ENCODE results near the gene CACNA2D1. TPM values are rescaled to one million over a fixed set of nuclear protein-coding genes. Genes with fewer than 3 reads are reported as not detected.

The CACNA2D1 gene
- total RNA-seq, 4 donors from 2014 or later: 0.30 to 12.8 (median 2.4) TPM

- WGBS, 2 donors: 23 to 35% methylated on average over 2 of the region's 2 CpGs
- no peak for DNase-seq
- no peaks in the 10 kb centered on the region for H3K9me3 ChIP-seq
- intact Hi-C loops (cut with DNase I): no loop called here
- H3K27me3 ChIP-seq: no peaks in the 10 kb centered on the region
- H3K4me3 ChIP-seq: no peak overlapping the region
- no peak overlapping the region for H3K27ac ChIP-seq
- no peaks in the 10 kb centered on the region for H3K36me3 ChIP-seq
- H3K4me1 ChIP-seq: no peaks in the 10 kb centered on the region
- no peak for TF ChIP-seq CTCF (IDR thresholded peaks at IDR 0.05)
- no peak for TF ChIP-seq POLR2A (IDR thresholded peaks at IDR 0.05)
Observed at GRCh38 chr7:82210416-82211184, 233.0 kb downstream of the CACNA2D1 start.

GRCh38 chr7:82209179-82209747 lies 234.3 kb downstream of the CACNA2D1 start:
- Histone ChIP-seq H3K27me3 (no peaks in the 10 kb centered on the region), H3K4me3 (no peak overlapping the region), H3K36me3 (no peaks in the 10 kb centered on the region), H3K27ac (no peak overlapping the region), H3K4me1 (no peaks in the 10 kb centered on the region), H3K9me3 (no peaks in the 10 kb centered on the region)
- intact Hi-C loops (cut with DNase I): no loop called here
- DNase-seq: no peak
- 81 to 85% methylated on average over 5 of the region's 5 CpGs for WGBS, 2 donors
- TF ChIP-seq CTCF (IDR thresholded peaks at IDR 0.05): no peak
- no peak for TF ChIP-seq POLR2A (IDR thresholded peaks at IDR 0.05)

GRCh38 chr7:82204694-82205093 lies 238.9 kb downstream of the CACNA2D1 start:
- Histone ChIP-seq H3K27ac (no peak overlapping the region), H3K4me3 (no peak overlapping the region), H3K27me3 (no peaks in the 10 kb centered on the region), H3K4me1 (no peaks in the 10 kb centered on the region), H3K9me3 (no peaks in the 10 kb centered on the region), H3K36me3 (no peaks in the 10 kb centered on the region)
- DNase-seq: no peak
- intact Hi-C loops (cut with DNase I): no loop called here
- 53 to 57% methylated on average over 4 of the region's 4 CpGs for WGBS, 2 donors
- TF ChIP-seq CTCF (IDR thresholded peaks at IDR 0.05) (no peak), POLR2A (IDR thresholded peaks at IDR 0.05) (no peak)

- 90 to 91% methylated on average over 9 of the region's 9 CpGs for WGBS, 2 donors
- Histone ChIP-seq H3K4me1 (no peaks in the 10 kb centered on the region), H3K36me3 (no peaks in the 10 kb centered on the region), H3K9me3 (no peaks in the 10 kb centered on the region), H3K27ac (no peak overlapping the region), H3K4me3 (no peak overlapping the region), H3K27me3 (no peaks in the 10 kb centered on the region)
- intact Hi-C loops (cut with DNase I): no loop called here
- TF ChIP-seq POLR2A (IDR thresholded peaks at IDR 0.05) (no peak), CTCF (IDR thresholded peaks at IDR 0.05) (no peak)
- DNase-seq: no peak
Observed at GRCh38 chr7:82202965-82203364, 240.6 kb downstream of the CACNA2D1 start.

- Histone ChIP-seq H3K4me3 (no peak overlapping the region), H3K36me3 (no peaks in the 10 kb centered on the region), H3K4me1 (no peaks in the 10 kb centered on the region), H3K9me3 (no peaks in the 10 kb centered on the region), H3K27ac (no peak overlapping the region), H3K27me3 (no peaks in the 10 kb centered on the region)
- 76 to 82% methylated on average over 7 to 10 of the region's 13 CpGs for WGBS, 2 donors
- no peak for DNase-seq
- TF ChIP-seq POLR2A (IDR thresholded peaks at IDR 0.05): no peak
- no peak for TF ChIP-seq CTCF (IDR thresholded peaks at IDR 0.05)
- intact Hi-C loops (cut with DNase I): no loop called here
Observed at GRCh38 chr7:82202107-82202506, 241.5 kb downstream of the CACNA2D1 start.
